Hepatic stellate cell (primary cell): ENCODE results near the gene MYH3.
"Not testable (repeated sequence)": the region's sequence is repeated elsewhere in the genome, so short reads cannot be mapped to it uniquely, and the experiment has no call there.

Experiments
- DNase-seq: peaks from one replicate; pipeline ENCODE4 v3.0.0; 2011; ENCODE audit warnings: low spot score

Gene MYH3

DNA sequence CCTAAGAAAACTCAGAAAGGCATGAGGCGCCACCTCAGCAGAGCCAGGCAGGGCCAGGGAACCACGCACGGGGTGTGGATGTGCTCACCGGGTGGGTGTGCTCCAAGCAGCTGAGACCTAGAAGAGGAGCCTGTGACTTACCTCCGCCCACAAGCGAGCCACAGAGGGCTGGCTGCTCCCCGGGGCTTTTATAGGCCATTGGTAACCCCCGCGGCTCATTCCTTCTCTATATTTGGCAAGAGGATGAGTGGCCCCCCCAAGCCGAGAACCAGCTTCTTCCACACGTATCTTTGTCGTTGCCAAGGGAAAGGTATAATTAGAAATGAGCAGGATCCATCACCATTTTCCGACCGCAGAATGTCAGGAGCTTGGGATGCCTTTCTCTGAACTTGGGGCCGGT lies at the start of gene MYH3:
Gene MYH3 (minus strand): TSS at position 162 of the 400 bp plus-strand sequence. CDS start 2,245 bp downstream, outside the sequence.
- DNase-seq, result no peak

DNA sequence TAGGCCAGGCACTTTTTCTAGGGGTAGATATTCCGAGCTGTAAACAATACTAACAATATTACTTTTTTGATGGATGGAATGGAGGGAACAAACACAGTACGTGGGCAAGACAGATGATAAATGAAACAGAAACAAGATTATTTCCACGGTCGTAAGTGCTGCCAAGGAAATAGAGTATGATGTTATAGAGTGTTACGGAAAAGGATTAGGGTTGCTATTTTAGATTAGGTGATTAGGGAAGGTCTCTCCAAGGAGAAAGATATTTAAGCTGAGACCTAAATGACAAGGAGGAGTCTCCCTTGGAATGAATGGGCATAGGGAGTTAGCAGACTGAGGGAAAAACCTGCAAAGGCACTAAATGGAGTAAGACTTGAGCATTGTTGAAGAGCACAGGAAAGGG lies 48.6 kb upstream of the MYH3 start:
- DNase-seq, result no peak

DNA sequence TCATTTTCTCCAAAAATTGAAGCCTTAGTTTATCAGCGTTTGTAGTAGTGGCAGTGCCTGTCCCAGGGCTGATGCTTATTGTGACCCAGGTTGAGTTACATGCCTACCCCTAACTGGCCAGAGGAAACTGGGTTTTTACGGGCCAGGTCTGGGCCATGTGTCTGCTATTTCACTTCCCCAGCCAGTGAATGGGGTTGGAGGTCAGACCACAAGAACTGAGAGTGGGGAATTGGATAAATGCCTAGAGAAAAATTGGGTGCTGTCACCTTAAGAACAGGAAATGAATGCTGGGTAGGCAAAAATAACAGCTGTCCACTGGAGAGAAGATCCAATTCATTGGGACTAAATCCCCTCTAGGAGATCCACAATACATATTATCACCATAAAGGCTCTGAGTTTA lies 45.5 kb upstream of the MYH3 start:
- DNase-seq, result peak; percentile 18

DNA sequence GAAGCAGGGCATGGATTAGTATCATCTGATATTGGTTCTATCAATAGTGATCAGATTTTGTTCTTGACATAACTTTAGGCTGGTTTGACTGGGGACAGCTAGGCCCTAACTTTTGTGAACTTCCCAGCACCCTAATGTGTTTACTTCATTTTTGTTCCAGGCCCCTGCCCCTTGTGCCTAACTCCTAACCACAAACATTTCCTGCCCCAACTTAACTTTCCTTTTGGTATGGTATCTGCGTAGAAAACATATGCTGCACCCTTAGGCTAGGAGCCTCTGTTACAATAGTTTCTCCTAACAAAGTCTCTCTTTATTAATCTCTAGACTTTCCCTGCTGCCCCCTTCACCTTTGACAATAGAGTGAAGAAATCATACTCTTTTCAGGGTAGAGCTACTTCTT lies 42.7 kb upstream of the MYH3 start:
- DNase-seq, result peak; percentile 9

DNA sequence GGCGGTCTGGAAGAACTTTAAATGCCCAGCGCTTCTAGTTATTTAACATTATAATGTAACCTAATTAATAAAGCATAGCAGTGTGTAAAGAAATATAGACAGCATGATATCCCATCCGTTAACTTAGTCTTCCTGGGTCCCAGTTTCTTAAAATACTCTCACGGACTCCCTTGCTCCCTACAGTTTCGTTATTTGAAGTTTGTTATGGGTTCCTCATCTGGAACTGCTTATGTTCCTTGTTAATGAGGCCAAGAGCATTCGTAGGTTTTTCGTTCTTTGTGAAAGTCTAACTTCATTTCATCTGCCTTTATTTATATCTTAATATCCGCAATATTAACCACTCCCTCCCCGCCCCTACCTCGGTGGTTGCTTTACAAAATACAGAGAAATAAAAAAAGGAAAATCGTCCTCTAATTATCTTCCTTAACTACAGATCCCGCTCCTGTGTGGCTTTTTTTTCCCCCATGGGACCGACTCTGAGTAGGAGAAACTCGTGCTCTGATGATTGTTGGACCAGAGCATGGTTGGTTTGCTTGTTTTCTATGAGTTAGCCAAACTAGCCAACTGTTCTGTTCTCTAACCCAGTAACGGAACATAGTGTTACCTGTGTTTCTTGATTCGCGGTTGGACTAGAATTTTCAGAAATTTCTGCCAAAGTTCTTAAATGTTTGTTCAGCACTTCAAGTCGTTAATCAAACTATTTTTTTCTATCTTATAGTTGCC lies 41.1 kb upstream of the MYH3 start:
- DNase-seq, result peak; percentile 29

DNA sequence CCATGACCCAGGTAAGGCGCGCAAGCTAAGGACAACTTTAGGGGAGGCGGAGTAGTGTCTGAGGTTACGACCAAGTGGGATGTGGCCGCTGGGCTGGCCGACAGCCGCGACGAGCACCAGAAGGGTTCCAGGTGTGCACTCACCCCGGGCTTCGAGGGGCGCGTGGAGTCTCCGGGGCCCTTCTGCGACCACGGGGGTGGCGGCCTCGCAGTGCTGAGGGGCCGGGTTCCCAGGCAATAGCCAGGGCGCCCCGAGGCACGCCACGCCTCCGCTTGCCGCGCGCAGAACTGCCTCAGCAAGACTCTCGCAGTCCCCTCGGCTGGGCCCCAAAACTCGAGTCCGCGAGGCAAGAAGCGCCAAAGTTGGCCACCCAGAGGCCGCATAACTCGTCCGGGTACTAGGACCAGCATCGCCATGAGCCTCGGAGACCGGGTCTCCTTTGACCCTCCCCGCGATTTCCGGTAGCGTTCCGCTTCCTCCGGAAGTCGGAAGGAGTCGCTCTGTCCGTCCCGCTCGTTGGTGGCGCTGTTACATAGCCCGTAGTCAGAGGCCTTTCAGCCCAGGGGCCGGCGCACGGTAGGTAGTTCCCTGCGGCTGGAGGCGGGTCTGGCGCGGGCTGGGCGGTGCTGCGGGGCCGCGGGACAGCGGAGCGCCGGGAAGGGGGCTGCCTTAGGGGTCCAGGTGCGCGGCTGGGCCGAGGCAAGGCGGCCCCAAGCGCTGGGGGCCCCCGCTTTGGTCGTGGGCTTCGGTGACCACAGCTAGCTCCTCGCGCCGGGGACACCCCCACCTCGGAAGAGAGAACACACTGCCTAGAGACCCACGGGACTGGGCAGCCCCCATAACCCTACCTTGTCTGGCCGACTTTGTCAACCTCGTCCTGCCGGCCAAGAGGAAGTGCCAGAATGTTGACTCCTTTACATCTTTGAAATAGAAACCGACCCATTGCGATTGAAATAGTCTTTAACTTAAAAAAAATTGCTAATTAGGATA lies 40.3 kb upstream of the MYH3 start, which contains the start of the genes ADPRM and SCO1:
Gene ADPRM (plus strand): TSS at position 503 of the 990 bp plus-strand sequence. CDS start 7,333 bp downstream, outside the sequence.
Gene SCO1 (minus strand): TSS at position 442 of the 990 bp plus-strand sequence. CDS start 26 bp downstream, at position 416.
- peak; percentile 87 for DNase-seq

DNA sequence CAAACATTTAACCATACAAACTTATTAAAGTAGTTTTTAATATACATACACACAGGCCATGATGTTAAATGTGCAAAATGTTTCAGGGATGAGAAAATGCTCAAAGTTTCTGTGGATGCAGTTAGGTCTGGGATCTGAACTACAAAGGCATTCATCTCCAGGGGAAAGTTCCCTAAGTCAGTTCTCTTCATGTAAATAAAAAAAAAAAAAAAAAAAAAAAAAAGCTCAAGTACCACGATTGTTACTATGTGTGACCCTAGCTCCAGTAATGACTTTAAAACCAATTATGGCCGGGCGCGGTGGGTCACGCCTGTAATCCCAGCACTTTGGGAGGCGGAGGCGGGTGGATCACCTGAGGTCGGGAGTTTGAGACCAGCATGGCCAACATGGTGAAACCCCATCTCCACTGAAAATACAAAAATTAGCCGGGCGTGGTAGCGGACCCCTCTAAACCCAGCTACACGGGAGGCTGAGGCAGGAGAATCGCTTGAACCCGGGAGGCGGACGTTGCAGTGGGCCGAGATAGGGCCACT lies 38.8 kb upstream of the MYH3 start:
- DNase-seq, result not testable (repeated sequence)

DNA sequence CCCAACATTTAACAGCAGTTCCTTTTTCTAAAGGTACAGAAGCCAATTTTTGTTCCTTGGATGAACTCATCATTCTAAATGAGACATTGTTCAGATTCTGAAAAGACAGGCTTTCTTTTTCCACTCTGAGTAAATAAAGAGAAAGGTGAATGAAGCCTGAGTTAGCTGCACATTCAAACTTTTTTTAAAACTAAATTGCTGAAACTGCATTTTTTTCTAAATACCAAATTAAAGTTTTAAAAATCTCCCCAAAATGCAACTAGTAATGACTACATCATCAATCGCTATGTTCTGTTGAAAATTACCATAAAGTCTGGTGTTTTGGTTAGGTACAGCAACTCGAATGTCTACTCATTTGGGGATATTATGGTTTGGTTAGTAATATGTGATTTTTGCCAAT lies 30.4 kb upstream of the MYH3 start:
- no peak for DNase-seq

DNA sequence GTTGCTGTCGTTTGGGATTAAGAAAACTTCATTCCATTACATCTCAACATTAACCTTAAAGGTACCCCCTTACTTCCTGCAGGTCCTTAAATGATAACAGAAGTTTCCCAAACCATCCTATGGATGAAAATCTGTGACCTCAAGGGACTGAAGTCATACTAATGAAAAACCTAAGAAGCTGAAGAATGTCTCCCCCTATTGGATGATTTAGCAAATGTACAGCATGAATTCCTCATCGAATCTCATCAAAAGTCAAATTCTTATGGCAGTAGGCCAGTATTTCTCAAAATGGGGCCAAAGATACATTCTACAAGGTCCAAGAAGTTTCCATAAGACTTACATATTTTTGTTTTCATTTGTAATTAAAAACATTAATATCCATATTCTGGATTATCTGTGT lies 26.7 kb upstream of the MYH3 start:
- peak; percentile 26 for DNase-seq

DNA sequence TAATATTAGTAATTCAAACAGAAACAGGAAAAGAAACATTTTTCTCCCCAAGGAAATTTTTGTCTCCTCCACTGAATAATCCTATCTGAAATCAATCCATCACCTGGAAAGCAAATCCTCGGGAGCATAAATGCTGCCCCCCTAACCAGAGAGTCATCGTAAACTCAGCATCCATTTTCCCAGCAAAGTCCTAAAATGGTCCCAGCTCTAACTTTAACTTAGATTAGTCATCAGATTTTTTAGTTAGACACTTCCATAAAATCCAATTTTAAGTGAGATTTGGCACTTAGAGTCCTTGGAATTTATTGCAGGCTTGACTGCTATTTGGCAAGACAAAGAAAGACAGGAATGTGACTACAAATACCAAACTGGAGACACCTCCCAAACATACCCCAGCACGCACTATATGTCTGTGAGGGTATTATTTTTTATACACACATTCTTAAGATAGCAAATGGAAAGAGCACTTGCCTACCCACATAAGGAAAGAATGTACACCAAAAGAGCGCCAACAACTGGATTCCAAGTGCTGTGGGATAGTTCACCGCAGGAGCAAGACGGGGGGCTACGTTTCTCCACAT lies 24.8 kb upstream of the MYH3 start:
- DNase-seq, result no peak

DNA sequence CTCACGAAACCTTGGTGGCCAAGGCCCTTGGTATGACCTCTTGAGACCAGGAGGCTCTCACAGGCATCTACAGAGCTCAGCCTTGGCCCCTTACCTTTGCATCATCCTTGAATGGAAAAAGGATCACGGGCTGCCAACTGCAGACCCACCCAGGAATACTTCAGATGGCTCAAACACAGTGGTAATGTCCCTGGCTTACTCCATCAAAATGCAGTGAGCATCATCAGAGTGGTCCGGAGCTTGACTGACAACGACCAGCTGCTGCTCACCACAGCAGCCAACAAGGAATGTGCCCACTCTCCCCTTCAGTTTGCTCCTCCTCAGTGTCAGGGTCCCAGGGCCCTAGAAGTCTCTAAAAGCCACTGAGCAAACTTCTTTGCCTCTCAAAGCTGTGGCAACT lies 17.6 kb upstream of the MYH3 start:
- no peak for DNase-seq

DNA sequence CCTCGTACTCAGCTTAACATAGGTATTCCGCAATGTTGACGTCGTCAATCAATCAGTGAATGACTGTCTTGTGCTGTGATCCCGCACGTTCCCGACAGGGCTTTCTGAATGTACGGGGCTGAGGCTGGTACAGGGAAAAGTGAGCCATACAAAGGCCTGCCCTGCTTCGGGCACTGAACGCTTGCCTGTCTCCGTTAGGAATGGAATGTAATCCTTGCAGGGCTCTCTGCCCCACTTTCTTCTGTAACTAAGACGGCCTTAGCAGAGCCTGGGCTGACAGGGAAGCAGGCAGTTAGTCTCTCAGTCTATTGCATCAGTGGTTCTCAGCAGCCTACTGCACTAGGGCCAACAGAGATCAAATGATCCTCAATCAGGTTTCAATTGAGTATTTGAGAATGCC lies 16.2 kb upstream of the MYH3 start:
- no peak for DNase-seq

DNA sequence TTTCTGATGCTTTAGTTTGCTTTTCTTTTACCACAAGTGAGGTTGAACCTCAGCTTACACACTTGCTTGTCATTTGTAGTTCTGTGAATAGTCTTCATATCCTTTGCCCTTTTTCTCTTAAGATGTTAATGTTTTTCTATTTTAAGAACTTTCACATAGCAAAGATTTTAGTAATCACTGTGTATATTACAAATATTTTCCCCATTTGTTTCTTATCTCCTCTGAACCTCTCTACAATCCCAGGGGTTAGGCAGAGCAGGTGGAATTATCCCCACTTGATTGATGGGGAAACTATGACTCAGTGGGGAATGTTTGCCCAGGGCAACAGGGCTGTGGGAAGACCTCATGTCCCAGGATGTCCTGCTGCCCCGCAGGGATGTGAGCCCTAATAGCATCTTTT lies 11.7 kb upstream of the MYH3 start:
- peak; percentile 50 for DNase-seq

DNA sequence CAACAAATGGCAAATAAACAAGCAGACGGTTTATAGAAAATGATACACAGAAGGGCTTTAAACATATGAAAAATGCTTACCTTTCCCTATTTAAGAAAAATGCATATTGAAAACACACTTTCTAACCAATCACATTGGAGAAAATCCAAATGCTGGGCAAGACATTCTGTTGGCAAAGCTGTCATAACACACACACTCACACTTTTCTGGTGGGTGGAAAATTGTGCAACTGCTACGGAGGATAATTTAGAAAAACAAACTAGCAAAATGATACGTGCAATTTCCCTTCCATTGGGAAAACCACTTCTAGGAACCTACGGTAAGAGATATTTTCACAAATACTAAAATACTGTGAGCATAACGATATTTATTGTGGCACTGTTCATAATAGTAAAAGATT lies 9.8 kb upstream of the MYH3 start:
- no peak for DNase-seq

DNA sequence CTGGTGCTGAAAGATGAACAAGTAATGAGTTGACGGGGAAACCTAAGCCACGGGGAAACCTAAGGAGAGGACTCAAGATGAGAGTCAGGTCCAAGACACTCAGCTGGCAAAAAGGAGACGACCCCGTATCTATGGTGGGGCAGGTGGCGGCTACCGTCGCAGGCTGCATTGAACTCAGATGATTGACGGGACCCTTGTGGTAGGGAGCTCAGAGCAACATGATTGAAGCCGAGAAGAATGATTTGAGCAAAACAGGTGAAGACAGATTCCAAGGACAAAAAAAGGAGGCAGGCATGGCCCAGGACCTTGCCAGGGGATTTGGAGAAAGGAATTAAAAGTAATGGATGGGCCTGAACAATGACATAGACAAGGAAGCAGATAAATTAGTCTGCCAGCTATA lies 7.5 kb upstream of the MYH3 start:
- DNase-seq, result no peak

DNA sequence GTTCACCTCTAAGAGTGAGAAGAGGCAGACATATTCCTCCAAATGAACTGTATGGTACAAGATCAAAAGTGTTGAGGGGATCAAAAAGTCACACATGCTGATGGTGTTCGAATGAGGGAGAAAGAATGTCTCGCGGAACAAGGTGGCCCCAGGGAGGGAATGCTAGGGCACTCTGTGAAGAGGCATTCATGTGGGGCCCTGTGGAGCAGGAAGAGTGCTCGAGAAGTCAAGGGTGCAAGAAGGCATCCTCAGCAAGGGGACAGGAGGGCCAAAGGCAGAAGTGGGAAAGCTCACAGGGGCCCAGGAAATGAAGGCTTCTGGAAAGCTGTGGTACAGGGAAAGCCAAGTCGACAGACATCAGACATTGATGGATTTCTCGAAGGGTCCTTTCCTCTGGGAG lies 6.1 kb upstream of the MYH3 start:
- DNase-seq, result no peak

DNA sequence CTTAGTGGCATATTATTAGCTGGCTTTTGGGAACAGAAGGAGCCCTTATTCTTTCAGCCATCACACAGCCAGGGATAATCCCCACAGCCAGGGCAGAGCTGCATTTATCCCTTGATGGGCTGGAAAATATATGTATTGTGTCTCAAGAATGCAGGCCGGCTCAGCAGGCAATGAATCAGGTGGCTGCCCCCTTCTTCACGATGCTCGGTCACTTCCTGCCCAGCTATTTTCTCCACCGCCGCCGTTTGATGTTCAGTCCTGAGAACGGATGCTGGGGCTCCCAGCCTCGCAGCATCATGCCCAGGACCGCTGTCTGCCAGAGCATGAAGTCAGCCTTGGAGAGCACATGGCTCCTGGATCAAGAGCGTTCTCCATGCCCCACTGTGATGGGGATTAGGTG lies 4.3 kb upstream of the MYH3 start:
- DNase-seq, result no peak

DNA sequence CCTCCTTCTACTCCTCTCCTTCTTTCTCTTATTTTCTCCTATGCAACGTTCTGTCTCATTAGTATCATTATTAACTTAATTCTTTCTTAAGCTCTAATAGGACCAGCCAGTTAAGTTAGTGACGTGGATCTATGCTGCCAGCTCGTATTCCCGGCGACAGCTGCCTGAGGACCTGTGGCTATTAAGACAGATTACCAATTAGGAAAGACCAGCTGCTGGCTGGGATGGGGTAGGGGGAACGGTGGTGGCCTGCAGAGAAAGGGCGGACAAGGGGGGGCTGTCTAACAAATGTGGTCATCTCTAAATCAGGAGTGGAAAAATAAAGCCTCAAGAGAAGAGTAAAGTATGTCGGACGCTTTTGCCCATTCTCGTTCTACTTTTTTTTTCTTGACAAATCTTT lies 770 bp upstream of the MYH3 start:
- no peak for DNase-seq

DNA sequence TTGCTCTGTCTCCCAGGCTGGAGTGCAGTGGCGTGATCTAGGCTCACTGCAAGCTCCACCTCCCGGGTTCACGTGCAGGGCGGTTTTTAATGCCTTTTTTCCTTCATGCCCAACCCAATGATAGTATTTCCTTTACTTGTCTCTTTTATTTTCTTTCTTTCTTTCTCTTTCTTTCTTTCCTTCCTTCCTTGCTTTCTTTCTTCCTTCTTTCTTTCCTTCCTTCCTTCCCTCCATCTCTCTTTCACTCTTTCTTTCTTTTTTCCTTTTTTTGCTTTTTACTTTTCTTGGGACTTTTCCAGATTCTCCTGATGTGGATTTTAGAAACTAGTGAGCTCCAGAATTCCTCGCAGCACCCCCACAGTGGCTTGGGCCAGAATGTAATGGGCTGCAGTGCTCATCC lies 3.1 kb downstream of the MYH3 start:
- DNase-seq, result no peak

DNA sequence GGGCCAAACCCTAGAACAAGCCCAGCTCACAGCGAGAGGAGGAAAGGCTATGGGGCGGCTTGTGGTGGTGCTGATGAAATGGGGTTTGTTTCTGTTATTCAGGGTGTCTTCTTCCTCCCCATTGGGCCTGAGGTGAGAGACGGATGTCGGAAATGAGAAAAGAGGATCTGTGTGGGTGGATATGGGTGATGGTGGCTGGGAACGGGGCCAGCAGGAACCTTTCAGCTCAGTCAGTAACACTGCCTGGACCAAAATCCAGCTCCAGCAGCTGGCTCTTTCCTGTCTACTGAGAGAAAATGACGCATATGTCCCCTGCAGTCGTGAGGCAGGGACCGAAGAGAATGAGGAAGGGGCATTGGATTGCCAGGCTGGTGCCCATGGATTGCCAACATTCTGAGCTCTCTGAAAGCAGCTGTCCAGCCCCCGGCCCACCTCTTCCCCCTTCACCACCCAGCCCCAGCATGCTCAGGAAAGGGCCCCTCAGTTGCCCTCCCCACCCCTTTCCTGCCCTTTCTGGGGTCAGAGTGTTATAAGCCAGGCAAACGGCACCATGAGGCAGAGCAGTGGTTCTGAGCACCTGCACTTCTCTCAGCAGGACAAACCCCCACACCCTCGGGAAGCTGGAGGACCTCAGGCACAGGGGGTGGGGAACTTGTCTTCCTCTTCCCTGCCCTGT lies 4.0 kb downstream of the MYH3 start:
- DNase-seq, result no peak

DNA sequence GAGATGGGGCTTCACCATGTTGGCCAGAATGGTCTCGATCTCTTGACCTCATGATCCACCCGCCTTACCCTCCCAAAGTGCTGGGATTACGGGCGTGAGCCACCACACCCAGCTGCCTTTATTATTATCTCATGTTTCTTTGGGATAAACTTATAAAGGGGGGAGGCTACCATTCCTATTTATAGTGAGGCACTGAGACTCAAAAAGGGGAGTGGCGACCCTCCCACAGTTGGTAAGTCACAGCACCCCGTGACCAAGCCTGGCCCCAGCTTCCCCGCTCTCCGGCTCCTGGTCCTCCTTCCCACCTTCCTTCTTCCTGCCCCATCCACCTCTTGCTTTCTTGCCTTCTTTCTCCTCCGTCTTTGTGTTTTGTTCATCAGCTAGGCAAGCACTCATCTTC lies 5.2 kb downstream of the MYH3 start:
- no peak for DNase-seq

DNA sequence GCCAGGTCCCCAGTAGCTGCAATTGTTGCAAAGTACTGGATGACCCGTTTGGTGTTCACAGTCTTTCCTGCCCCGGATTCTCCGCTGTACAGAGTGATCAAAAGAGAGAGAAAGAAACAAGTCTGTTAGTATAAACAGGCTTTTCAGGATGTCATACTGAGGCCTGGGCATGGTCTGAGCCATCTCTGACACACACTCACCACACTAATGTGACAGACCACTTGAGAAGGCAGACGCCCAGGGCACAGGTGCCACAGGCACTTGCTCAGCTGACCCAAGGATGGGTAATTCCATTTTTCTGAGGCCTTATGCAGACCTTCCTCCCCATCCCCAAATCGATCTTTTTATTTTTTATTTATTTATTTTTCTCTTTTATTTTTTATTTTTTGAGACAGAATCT lies 7.5 kb downstream of the MYH3 start:
- DNase-seq, result no peak
